ENCODE data around the gene GLE1.

DNA sequence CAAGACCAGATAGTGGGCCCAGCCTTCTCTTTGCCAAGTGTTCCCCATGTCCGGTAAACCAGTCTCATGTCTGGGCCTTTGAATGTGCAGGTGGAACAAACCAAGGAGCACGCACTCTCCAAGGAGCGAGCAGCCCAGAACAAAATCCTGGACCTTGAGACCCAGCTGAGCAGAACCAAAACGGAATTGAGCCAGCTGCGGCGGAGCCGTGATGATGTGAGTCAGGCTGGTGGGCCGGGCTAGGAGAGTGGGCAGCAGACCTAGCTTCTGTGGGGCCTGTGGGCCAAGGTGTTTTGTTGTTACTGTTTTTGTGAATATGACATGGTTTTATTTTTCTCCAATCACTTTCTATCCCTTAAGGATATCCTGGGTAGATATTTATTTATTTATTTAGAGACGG lies 5.6 kb upstream of the GLE1 start:
- TF ChIP-seq, protein P1, sequence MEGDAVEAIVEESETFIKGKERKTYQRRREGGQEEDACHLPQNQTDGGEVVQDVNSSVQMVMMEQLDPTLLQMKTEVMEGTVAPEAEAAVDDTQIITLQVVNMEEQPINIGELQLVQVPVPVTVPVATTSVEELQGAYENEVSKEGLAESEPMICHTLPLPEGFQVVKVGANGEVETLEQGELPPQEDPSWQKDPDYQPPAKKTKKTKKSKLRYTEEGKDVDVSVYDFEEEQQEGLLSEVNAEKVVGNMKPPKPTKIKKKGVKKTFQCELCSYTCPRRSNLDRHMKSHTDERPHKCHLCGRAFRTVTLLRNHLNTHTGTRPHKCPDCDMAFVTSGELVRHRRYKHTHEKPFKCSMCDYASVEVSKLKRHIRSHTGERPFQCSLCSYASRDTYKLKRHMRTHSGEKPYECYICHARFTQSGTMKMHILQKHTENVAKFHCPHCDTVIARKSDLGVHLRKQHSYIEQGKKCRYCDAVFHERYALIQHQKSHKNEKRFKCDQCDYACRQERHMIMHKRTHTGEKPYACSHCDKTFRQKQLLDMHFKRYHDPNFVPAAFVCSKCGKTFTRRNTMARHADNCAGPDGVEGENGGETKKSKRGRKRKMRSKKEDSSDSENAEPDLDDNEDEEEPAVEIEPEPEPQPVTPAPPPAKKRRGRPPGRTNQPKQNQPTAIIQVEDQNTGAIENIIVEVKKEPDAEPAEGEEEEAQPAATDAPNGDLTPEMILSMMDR (IDR thresholded peaks at IDR 0.05), result no peak
- TF ChIP-seq POLR2A (IDR thresholded peaks at IDR 0.05), result no peak
